HepG2 (cell line): ENCODE data around the gene SERPINB13. TPM values are rescaled to one million over a fixed set of nuclear protein-coding genes. Genes with fewer than 3 reads are reported as not detected.

Experiments used
- ATAC-seq: fragments of 200-7000 bp; cut with Tn5 transposase; 3 replicates; pipeline ENCODE4 v1.9.1; 2020; ENCODE audit warnings: mild to moderate bottlenecking, moderate library complexity
- BruUV-seq: library from RNA; stranded (reverse); fragments of 400-500 nt; replicated peaks from 2 replicates; lab custom pipeline; 2021; lab: Mats Ljungman, UMichigan
- CTCF ChIA-PET: fragments of 300-600 bp; formaldehyde crosslinking; extraction: SDS; loops from one replicate; lab custom pipeline; 2021; ENCODE audit warnings: low total read pairs, inconsistent platforms, low intra/inter-chr PET ratio; lab: Yijun Ruan, JAX
- POLR2A ChIA-PET: fragments of 350-600 bp; sonication (Branson Sonifier 250); formaldehyde crosslinking; loops from one replicate; lab custom pipeline; 2020; ENCODE audit warnings: antibody characterized with exemption, inconsistent platforms; lab: Yijun Ruan, JAX
- DNase-seq: peaks from one replicate; pipeline ENCODE4 v3.0.0-alpha.2; 2015; ENCODE audit warnings: low spot score
- FAIRE-seq: peaks from 3 replicates; lab custom pipeline; 2011; peaks lifted over from hg19 to GRCh38; lab: Jason Lieb, UNC
- H2AFZ ChIP-seq: one replicate; pipeline ENCODE4 v1.6.1; 2011; ENCODE audit warnings: low read length, inconsistent platforms
- H3K27ac ChIP-seq: fragments of 300-600 bp; 3 replicates; pipeline ENCODE4 v1.8.0; 2011; ENCODE audit warnings: mixed run types, mild to moderate bottlenecking, mixed read lengths, low read length, inconsistent platforms; ENCODE audit not compliant: insufficient read depth; ENCODE audit errors: extremely low read length
- H3K27me3 ChIP-seq, 2 experiments: fragments of 200-600 bp in 1 of 2; 2 replicates in 1 of 2; 3 replicates in 1 of 2; pipeline versions ENCODE4 v1.6.0 to v1.8.0; 2011; ENCODE audit warnings: low read length in 2 of 2, mild to moderate bottlenecking in 2 of 2, moderate library complexity in 2 of 2, inconsistent platforms in 1 of 2; ENCODE audit not compliant: insufficient read depth in 2 of 2, control insufficient read depth in 1 of 2
- H3K36me3 ChIP-seq, 2 experiments: fragments of 200-600 bp in 1 of 2; replicated peaks in 1 of 2; 2 replicates in 1 of 2; 3 replicates in 1 of 2; pipeline versions ENCODE4 v1.5.1 to v1.8.0; 2011; ENCODE audit warnings: low read length in 2 of 2, inconsistent platforms in 1 of 2; ENCODE audit not compliant: insufficient read depth in 2 of 2, control insufficient read depth in 1 of 2
- H3K4me1 ChIP-seq: 2 replicates; pipeline ENCODE4 v1.5.1; 2012; ENCODE audit warnings: low read length, inconsistent platforms; ENCODE audit not compliant: insufficient read depth
- H3K4me2 ChIP-seq: 2 replicates; pipeline ENCODE4 v1.6.0; 2011; ENCODE audit warnings: low read depth, low read length, inconsistent platforms
- H3K4me3 ChIP-seq, 3 experiments: fragments of 200-600 bp in 1 of 3; sonication (generic), shearing (Covaris generic) in 1 of 3; replicated peaks in 1 of 3; 2 replicates each; pipeline ENCODE4 v1.5.1; 2011 to 2016; ENCODE audit warnings: low read length in 3 of 3, inconsistent platforms in 2 of 3, low read depth in 2 of 3, mild to moderate bottlenecking in 2 of 3, control low read depth in 1 of 3, mixed read lengths in 1 of 3; ENCODE audit not compliant: insufficient read depth in 1 of 3
- H3K79me2 ChIP-seq: one replicate; pipeline ENCODE4 v1.6.1; 2011; ENCODE audit warnings: low read length, inconsistent platforms; ENCODE audit not compliant: insufficient read depth
- H3K9ac ChIP-seq: 2 replicates; pipeline ENCODE4 v1.6.0; 2011; ENCODE audit warnings: mild to moderate bottlenecking, low read depth, low read length, inconsistent platforms; ENCODE audit not compliant: insufficient read depth
- H3K9me3 ChIP-seq: 2 replicates; pipeline ENCODE4 v1.5.1; 2012; ENCODE audit warnings: mild to moderate bottlenecking, low read length
- H4K20me1 ChIP-seq: 2 replicates; pipeline ENCODE4 v1.6.0; 2011; ENCODE audit warnings: inconsistent platforms, mild to moderate bottlenecking, low read length, moderate library complexity; ENCODE audit not compliant: insufficient read depth
- DR1 ChIP-seq: sonication (generic); formaldehyde crosslinking; IDR thresholded peaks from 2 replicates; pipeline ENCODE4 v1.8.0; 2021; ENCODE audit warnings: mild to moderate bottlenecking, missing genetic modification reagents, inconsistent platforms
- HNRNPUL1 ChIP-seq: fragments of 200-400 bp; formaldehyde crosslinking; IDR thresholded peaks from 2 replicates; pipeline ENCODE4 v1.6.1; 2017; ENCODE audit warnings: low read depth, mild to moderate bottlenecking, low read length, moderate library complexity
- MEF2D ChIP-seq: sonication (generic); formaldehyde crosslinking; IDR thresholded peaks from 2 replicates; pipeline ENCODE4 v1.5.1; 2020; ENCODE audit warnings: mild to moderate bottlenecking, missing genetic modification reagents
- NFYC ChIP-seq: IDR thresholded peaks from 2 replicates; pipeline ENCODE4 v1.6.1; 2016; ENCODE audit warnings: missing genetic modification reagents, missing compliant biosample characterization
- ZNF264 ChIP-seq: sonication (generic); formaldehyde crosslinking; IDR thresholded peaks from 2 replicates; pipeline ENCODE4 v1.4.0; 2020; ENCODE audit warnings: missing genetic modification reagents
- ZNF282 ChIP-seq: fragments of 450-650 bp; IDR thresholded peaks from 2 replicates; pipeline ENCODE4 v1.6.1; 2018; ENCODE audit not compliant: partially characterized antibody
- ZNF34 ChIP-seq: sonication (generic); formaldehyde crosslinking; IDR thresholded peaks from 2 replicates; pipeline ENCODE4 v1.4.0; 2020; ENCODE audit warnings: mild to moderate bottlenecking, missing genetic modification reagents, borderline replicate concordance
- ZNF556 ChIP-seq: sonication (generic); formaldehyde crosslinking; IDR thresholded peaks from 2 replicates; pipeline ENCODE4 v1.4.0; 2020; ENCODE audit warnings: mild to moderate bottlenecking, missing genetic modification reagents, borderline replicate concordance
- ZNF878 ChIP-seq: sonication (generic); formaldehyde crosslinking; IDR thresholded peaks from 2 replicates; pipeline ENCODE4 v1.8.1; 2023; ENCODE audit warnings: mild to moderate bottlenecking, missing genetic modification reagents, moderate library complexity
- WGBS: methylation state at CpG from one replicate; pipeline ENCODE4 v1.1.6; 2017; ENCODE audit warnings: low lambda C conversion rate; 5-methylcytosine and 5-hydroxymethylcytosine counted together
- in situ Hi-C: cut with HindIII; loops from 2 replicates; pipeline ENCODE4 v1.10.0; 2017; ENCODE audit warnings: low pct_unique_long_range_greater_than_20kb; ENCODE audit not compliant: extremely low pct_ligation_motif_present
- intact Hi-C: fragments of 100-400 bp; cut with micrococcal nuclease; formaldehyde crosslinking; loops from one replicate; pipeline ENCODE4 v1.10.0; 2022; ENCODE audit not compliant: unreplicated experiment
- polyA plus RNA-seq, 8 experiments: library from polyadenylated mRNA; depleted of rRNA in 3 of 8; stranded (reverse) in 7 of 8; unstranded in 1 of 8; fragments of >200 nt; fragmentation: Illumina TruSeq in 4 of 8; extraction: Trizol in 4 of 8; gene quantifications; 2 replicates each; pipeline versions ENCODE4 v1.2.1 to v1.2.3, GENCODE V29; 2011 to 2016; ENCODE audit warnings: low read depth in 4 of 8, missing spikeins in 1 of 8, mixed read lengths in 1 of 8; ENCODE audit not compliant: insufficient read depth in 1 of 8
- total RNA-seq, 5 experiments: library from RNA; depleted of rRNA; stranded (reverse); fragments of >200 nt; fragmentation: Illumina TruSeq; extraction: Trizol; gene quantifications; 2 replicates each; pipeline ENCODE4 v1.2.3, GENCODE V29; 2016; ENCODE audit warnings: low read depth in 1 of 5
- TF ChIP-seq, protein P1 (sequence below): IDR thresholded peaks from 2 replicates; pipeline ENCODE4 v1.6.1; 2016; ENCODE audit warnings: mild to moderate bottlenecking
- TF ChIP-seq, protein P2 (sequence below): sonication (generic); formaldehyde crosslinking; IDR thresholded peaks from 2 replicates; pipeline ENCODE4 v1.8.0; 2022; ENCODE audit warnings: missing genetic modification reagents, mild to moderate bottlenecking, borderline replicate concordance

The SERPINB13 gene
- total and polyA plus RNA-seq, 2 of the 13 experiments (the other 11 are each of a cell fraction or from before 2014, with no cell fraction given): not detected

DNA sequence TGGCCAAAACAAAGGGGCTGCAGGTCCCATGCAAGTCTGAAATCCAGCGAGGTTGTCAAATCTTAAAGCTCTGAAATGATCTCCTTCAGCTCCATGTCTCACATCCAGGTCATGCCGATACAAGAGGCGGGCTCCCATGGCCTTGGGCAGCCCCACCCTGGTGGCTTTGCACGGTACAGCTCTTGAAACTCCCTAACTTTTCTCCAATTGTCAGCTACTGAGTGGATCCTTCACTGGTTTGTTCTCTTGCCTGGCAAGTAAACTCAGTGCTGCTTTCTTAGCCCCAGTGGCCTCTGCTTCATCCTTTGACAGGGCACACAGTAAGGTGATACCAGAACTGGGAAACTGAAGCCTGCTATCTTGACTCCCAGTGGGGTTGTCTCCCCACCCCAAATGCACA lies 26.3 kb downstream of the SERPINB13 start:
- H3K27ac ChIP-seq: no peak overlapping the region
- POLR2A ChIA-PET: no interaction called here
- H3K4me3 ChIP-seq: no peak overlapping the region
- H3K4me2 ChIP-seq: no peak overlapping the region
- intact Hi-C loops (no loop called here), in situ Hi-C loops (no loop called here)
- H3K9me3 ChIP-seq: no peaks in the 10 kb centered on the region
- no peaks in the 10 kb centered on the region for H3K79me2 ChIP-seq
- CTCF ChIA-PET: no interaction called here
- no peaks in the 10 kb centered on the region for H4K20me1 ChIP-seq
- WGBS: 21% methylated on average over 3 of the region's 4 CpGs
- H2AFZ ChIP-seq: no peak overlapping the region
- TF ChIP-seq, protein P1, sequence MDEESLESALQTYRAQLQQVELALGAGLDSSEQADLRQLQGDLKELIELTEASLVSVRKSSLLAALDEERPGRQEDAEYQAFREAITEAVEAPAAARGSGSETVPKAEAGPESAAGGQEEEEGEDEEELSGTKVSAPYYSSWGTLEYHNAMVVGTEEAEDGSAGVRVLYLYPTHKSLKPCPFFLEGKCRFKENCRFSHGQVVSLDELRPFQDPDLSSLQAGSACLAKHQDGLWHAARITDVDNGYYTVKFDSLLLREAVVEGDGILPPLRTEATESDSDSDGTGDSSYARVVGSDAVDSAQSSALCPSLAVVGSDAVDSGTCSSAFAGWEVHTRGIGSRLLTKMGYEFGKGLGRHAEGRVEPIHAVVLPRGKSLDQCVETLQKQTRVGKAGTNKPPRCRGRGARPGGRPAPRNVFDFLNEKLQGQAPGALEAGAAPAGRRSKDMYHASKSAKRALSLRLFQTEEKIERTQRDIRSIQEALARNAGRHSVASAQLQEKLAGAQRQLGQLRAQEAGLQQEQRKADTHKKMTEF (CRISPR knock-in tag): no peak
- TF ChIP-seq NFYC: no peak
- TF ChIP-seq, protein P2, sequence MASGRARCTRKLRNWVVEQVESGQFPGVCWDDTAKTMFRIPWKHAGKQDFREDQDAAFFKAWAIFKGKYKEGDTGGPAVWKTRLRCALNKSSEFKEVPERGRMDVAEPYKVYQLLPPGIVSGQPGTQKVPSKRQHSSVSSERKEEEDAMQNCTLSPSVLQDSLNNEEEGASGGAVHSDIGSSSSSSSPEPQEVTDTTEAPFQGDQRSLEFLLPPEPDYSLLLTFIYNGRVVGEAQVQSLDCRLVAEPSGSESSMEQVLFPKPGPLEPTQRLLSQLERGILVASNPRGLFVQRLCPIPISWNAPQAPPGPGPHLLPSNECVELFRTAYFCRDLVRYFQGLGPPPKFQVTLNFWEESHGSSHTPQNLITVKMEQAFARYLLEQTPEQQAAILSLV (CRISPR knock-in tag): no peak
- TF ChIP-seq HNRNPUL1: no peak
- no peak for TF ChIP-seq ZNF34
- TF ChIP-seq ZNF264 (CRISPR knock-in tag): no peak
- no peak for TF ChIP-seq ZNF878 (CRISPR knock-in tag)
- TF ChIP-seq DR1 (CRISPR knock-in tag): no peak
- TF ChIP-seq MEF2D (CRISPR knock-in tag): no peak
- TF ChIP-seq ZNF282: no peak
- no peak for TF ChIP-seq ZNF556 (CRISPR knock-in tag)
- FAIRE-seq (no peak), ATAC-seq (no peak), DNase-seq (no peak)
- H3K27me3 ChIP-seq: no peaks in the 10 kb centered on the region
- H3K9ac ChIP-seq: no peak overlapping the region
- no TSS peak for BruUV-seq
- no peaks in the 10 kb centered on the region for H3K36me3 ChIP-seq
- H3K4me1 ChIP-seq: no peaks in the 10 kb centered on the region
